K562 (cell line): Measurements from ENCODE around the gene EFHC2.

Experiments
- CC2D1A ChIP-seq: fragments of 450-650 bp; IDR thresholded peaks from 2 replicates; pipeline ENCODE4 v1.6.1; 2017; ENCODE audit warnings: mild to moderate bottlenecking
- HCFC1 ChIP-seq: IDR thresholded peaks from 2 replicates; pipeline ENCODE4 v1.6.1; 2012; ENCODE audit warnings: low read depth, low read length, improper control_type of control experiment

DNA sequence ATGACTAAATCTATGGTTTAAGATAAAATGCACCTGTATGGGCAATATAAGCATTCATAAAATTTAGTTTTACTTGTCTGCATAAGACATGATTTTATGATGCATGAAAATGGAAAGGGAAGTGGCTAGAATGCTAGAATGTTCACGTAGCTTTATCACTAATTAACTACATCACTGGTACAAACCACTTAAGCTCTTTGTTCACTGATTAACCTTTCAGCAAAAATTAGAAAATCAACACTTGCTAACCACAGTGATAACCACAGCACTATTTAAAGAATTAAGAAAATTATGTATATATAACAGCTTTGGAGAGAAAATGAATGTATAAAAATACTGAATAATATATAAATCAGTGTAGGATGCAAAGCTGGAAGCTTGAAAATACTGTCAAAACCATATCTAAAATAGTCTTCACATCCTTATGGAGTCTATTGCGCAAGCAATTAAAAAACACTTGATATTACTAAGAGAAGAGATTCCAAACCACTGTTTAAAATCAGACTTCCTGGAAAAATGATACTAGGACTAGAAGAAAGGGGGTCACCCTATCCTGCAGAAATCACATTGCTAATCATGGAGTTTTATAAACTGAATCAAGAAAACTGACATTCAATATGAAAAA lies 51.9 kb downstream of the EFHC2 start:
- TF ChIP-seq HCFC1 (no peak), CC2D1A (no peak)
